ENCODE measurements around the gene CFAP251. TPM values are rescaled to one million over a fixed set of nuclear protein-coding genes. Genes with fewer than 3 reads are reported as not detected.

CFAP251 gene
- total RNA-seq, 1 donor from 2014 or later = 2.8 TPM

- no peak for DNase-seq
- Mint-ChIP-seq H3K4me1 (ENCODE audit: low read depth, unreplicated experiment) (peaks cover 11% of the 10 kb centered on the region), H3K27me3 (ENCODE audit: unreplicated experiment) (peaks cover 3% of the 10 kb centered on the region), H3K27ac (ENCODE audit: unreplicated experiment) (no peak overlapping the region), H3K36me3 (ENCODE audit: unreplicated experiment) (peaks cover 6% of the 10 kb centered on the region), H3K9me3 (ENCODE audit: unreplicated experiment) (peaks cover 4% of the 10 kb centered on the region), H3K4me3 (ENCODE audit: unreplicated experiment) (no peak overlapping the region)
- no peak for TF ChIP-seq CTCF (IDR thresholded peaks at IDR 0.05; ENCODE audit: partially characterized antibody, unreplicated experiment)
Measured at GRCh38 chr12:121996050-121996944, 77.9 kb downstream of the CFAP251 start.

DNA sequence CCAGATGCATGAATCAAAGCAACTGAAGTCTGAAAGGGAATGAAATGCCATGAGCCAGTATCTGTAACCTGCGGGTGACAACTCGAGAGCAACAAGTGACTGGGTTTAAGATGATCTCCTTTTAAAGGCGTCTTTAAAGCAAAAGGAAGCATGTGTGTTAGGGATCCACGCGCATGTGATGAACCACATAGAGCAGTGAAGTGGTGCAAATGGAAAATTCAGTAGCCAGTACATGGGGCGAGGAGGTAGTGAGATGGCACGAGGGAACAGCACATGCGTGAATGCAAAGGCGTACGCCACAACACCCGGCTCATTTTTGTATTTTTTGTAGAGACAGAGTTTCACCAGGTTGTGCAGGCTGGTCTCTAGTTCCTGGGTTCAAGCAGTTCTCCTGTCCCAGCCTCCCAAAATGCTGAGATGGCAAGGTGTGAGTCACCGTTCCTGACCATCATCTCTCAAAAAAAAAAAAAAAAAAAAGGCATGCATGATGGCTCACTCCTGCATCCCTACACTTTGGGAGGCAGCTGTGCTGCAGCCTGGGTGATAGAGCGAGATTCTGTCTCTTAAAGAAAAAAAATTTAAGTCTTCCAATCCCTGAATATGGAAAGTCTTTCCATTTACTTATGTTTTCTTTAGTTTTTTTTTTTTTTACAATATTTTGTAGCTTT lies 78.7 kb downstream of the CFAP251 start:
- Mint-ChIP-seq H3K9me3 (ENCODE audit: unreplicated experiment) (peaks cover 9% of the 10 kb centered on the region), H3K36me3 (ENCODE audit: unreplicated experiment) (peaks cover 11% of the 10 kb centered on the region), H3K27me3 (ENCODE audit: unreplicated experiment) (peaks cover 8% of the 10 kb centered on the region), H3K4me3 (ENCODE audit: unreplicated experiment) (no peak overlapping the region), H3K4me1 (ENCODE audit: low read depth, unreplicated experiment) (peaks cover 16% of the 10 kb centered on the region), H3K27ac (ENCODE audit: unreplicated experiment) (peak overlapping the region; percentile 19)
- TF ChIP-seq CTCF (IDR thresholded peaks at IDR 0.05; ENCODE audit: partially characterized antibody, unreplicated experiment) = no peak
- no peak for DNase-seq

- peaks cover 8% of the 10 kb centered on the region for H3K27me3 Mint-ChIP-seq (ENCODE audit: unreplicated experiment)
- no peak for TF ChIP-seq CTCF (IDR thresholded peaks at IDR 0.05; ENCODE audit: partially characterized antibody, unreplicated experiment)
- peaks cover 31% of the 10 kb centered on the region for H3K4me1 Mint-ChIP-seq (ENCODE audit: low read depth, unreplicated experiment)
- peaks cover 11% of the 10 kb centered on the region for H3K9me3 Mint-ChIP-seq (ENCODE audit: unreplicated experiment)
- DNase-seq = peak; percentile 71
- H3K27ac Mint-ChIP-seq (ENCODE audit: unreplicated experiment) = peak overlapping the region; percentile 97
- H3K4me3 Mint-ChIP-seq (ENCODE audit: unreplicated experiment) = peak overlapping the region; percentile 58
- peaks cover 16% of the 10 kb centered on the region for H3K36me3 Mint-ChIP-seq (ENCODE audit: unreplicated experiment)
Measured at GRCh38 chr12:122001466-122002209, 83.2 kb downstream of the CFAP251 start.

DNA sequence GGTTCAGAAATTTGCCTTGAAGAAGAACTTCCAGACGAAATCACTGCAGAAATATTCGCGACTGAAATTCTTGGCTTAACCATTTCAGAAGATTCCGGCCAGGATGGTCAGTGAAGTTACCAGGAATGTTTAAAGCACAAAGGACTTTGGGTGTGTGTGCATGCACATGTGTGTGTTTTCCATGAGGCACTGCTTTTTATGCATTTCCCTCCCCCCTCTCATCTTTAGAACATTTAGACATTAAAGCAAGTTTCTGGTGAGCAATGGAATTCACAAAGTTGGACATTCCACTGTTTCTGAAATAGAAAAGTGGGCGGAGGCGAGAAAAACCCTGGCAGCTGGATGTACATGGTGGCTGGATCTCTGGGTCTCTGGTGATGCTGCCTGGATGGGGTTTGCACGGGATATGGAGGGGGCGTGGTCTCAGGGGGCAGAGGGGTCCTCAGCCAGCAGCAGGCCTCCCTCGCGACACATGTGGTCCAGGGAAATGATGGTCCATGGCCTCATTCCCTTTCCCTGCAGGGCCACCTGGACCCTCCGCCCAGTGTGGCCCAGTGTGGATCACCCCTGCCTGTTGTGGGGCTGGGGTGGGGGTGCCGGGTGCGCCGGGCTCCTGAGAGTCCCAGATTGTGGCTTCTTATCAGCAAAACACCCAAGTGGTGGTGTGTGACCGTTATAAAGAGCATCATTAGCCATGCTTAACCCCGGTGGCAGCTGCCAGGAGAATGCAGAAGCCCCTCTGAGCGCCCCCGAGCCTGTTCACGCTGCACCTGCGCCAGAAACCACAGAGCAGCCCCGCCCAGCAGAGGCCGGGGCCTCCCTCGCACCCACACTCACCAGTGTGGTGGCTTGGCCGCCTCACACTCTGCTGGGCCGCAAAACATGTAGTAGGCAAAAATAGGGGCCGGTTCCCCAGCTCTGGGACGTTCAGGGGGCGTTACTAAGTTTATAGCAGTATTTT lies 85.5 kb downstream of the CFAP251 start:
- Mint-ChIP-seq H3K4me1 (ENCODE audit: low read depth, unreplicated experiment) (peaks cover 34% of the 10 kb centered on the region), H3K27ac (ENCODE audit: unreplicated experiment) (peak overlapping the region; percentile 66), H3K36me3 (ENCODE audit: unreplicated experiment) (peaks cover 16% of the 10 kb centered on the region), H3K9me3 (ENCODE audit: unreplicated experiment) (peaks cover 15% of the 10 kb centered on the region), H3K27me3 (ENCODE audit: unreplicated experiment) (peaks cover 12% of the 10 kb centered on the region), H3K4me3 (ENCODE audit: unreplicated experiment) (no peak overlapping the region)
- DNase-seq = peak; percentile 34
- no peak for TF ChIP-seq CTCF (IDR thresholded peaks at IDR 0.05; ENCODE audit: partially characterized antibody, unreplicated experiment)
